SK-N-MC (cell line): ENCODE results near the gene TCF12.

ENCODE experiments used
- EZH2 ChIP-seq: fragments of 200-600 bp; sonication (generic); IDR thresholded peaks from one replicate; pipeline ENCODE4 v1.6.1; 2017; ENCODE audit warnings: antibody characterized with exemption
- FOXP2 ChIP-seq: optimal IDR thresholded peaks from 2 replicates; pipeline ENCODE3; 2011; ENCODE audit warnings: mild to moderate bottlenecking, moderate library complexity; ENCODE audit not compliant: insufficient read depth; ENCODE audit errors: extremely low read length, control extremely low read depth
- POLR2AphosphoS5 ChIP-seq: IDR thresholded peaks from 2 replicates; pipeline ENCODE4 v1.6.1; 2012; ENCODE audit warnings: mild to moderate bottlenecking, low read depth, low read length, borderline replicate concordance

GRCh38 chr15:56879502-56879901 is 38.9 kb upstream of the TCF12 start:
- TF ChIP-seq POLR2AphosphoS5 (no peak), EZH2 (no peak), FOXP2 (no peak)
